HG02623 (cell line): ENCODE data around the gene RGS7BP.

Source experiments
- ATAC-seq: cut with Tn5 transposase; IDR thresholded peaks from one replicate; pipeline ENCODE4 v1.9.1; 2021; ENCODE audit warnings: moderate library complexity; ENCODE audit not compliant: unreplicated experiment

The RGS7BP gene

DNA sequence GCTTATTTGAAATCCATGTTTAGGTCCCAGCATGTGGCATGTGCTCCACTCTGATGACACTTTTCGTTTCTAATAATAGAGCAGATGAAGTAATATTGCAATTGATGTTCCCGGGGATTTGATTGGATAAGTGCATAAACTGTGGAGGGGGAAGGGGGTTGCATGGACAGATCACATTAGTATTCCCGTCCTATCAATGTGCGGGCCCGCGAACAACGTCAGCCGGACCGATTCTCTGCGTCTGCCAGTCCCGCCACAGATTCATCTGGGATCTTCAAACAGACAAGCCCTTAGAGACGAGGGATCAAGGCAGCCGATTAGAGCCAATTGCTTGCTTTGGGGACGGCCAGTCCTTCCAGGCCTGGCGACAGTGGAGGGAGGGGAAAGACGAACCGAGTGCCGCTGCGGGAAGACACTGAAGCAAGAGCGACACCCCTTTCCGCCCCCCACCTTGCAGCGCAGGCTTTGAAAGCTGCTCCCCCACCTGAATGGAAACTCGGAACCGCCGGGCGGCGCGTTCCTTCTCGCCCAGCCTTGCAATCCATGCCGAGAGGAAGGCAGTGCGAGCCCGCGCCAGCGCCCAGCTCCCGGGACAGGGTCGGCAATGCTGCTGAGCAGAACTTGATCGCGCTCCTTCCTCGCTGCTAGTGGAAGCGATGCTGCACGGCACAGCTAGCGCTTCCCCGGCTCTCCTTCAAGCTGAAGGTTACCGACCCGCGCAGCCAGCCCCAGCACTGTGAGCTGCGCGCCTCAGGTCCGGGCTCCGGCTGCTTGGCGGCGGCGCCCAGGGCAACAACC lies at the start of gene RGS7BP:
RGS7BP (plus strand) TSS at position 247 of the 798 bp plus-strand sequence. CDS start 610 bp downstream, outside the sequence.
- ATAC-seq, result no peak

DNA sequence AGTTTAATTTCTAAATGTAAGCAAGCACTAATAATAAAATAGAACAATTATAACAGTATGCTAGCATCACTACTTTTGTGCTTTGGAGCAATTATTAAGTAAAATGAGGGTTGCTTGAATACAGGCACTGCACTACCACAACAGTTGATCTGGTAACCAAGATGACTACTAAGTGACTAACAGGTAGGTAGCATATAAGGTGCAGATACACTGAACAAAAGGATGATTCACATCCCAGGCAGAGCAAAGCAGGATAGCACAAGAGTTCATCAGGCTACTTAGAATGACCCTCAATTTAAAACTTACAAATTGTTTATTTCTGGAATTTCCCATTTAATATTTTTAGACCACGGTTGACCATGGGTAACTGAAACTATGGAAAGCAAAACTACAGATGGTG lies 48.0 kb upstream of the RGS7BP start:
- no peak for ATAC-seq

DNA sequence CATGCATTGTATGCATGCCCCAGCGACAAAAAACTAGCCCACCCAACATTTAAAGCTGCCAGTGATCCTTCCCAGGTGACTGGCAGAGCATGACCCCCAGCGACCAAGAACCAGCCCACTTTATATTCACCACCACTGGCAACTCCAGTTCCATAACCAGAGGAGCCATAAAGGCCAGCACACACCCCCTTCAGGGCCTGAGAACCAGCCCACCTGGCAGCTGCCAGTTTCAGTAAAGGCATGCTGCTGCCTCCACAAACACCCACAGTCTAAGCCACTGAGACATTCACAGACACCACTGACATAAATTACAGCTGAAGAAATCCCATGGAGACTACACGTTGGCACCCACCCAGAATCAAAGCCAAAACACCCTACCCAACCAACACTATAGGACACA lies 46.9 kb upstream of the RGS7BP start:
- ATAC-seq, result no peak

DNA sequence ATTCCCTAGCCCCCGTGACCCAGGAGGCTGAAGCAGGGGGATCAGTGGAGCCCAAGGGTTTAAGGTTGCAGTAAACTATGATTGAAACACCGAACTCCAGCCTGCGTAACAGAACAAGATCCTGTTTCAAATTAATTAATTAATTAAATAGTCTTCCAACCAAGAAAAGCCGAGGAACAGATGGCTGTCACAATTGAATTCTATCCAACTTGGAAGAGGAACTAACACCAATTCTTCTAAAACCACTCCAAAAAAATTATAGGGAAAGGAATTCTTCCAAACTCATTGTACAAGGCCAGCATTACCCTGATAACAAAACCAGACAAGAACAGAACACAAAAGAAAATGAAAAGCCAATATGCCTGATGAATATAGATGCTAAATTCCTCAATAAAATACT lies 43.4 kb upstream of the RGS7BP start:
- no peak for ATAC-seq

DNA sequence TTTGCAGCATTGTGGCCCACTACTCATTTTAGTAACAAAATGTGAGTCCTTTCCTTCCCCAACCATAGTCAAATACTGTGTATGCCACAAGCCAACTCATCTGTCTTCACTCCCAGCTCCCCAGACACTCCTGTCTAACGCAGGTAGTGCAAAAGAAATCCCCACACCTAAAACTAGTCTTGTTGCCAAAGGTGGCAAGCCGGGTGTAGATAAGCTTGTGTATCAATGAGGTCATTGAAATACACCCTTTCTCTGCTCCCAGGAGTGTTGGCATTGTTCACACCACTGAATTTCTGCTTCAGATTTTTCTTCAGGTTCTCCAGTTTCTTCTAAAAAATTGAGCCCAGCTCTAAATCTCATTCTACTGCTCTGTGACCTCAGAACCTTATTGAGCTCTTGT lies 19.7 kb upstream of the RGS7BP start:
- ATAC-seq, result no peak

DNA sequence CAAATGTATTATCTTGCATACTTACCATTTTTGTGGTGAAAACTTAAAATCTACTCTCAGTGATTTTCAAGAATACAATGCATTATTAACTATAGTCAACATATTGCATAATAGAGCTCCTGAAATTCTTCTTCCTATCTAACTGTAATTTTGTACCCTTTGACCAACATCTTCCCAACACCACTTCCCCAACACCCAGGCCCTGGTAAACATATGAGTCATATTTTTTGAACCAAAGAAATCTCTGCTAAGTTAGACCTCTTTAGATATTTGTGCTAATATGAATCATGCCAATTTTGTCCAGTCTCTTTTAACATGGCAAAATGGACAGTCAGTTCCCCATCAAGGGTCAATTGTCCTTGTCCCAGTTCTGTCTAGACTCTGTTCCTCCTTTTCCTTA lies 18.5 kb upstream of the RGS7BP start:
- no peak for ATAC-seq

DNA sequence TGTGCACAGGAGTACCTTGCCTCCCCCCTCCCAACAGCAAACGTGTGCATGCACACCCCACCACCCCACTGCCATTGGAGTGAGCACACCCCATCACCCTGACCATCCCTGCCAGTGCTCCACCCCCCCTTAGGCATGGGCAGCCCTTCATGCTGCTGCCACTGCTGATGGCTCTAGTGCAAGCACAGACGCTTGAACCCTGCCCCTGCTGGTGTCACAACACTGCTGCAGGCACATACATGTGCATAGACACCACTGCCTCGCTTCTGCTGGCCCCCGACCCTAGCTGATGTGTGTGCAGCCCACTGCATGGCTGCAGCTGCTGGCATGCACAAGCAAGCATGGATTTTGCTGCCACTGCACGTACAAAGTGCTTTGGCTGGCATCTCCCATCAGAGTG lies 16.0 kb upstream of the RGS7BP start:
- no peak for ATAC-seq

DNA sequence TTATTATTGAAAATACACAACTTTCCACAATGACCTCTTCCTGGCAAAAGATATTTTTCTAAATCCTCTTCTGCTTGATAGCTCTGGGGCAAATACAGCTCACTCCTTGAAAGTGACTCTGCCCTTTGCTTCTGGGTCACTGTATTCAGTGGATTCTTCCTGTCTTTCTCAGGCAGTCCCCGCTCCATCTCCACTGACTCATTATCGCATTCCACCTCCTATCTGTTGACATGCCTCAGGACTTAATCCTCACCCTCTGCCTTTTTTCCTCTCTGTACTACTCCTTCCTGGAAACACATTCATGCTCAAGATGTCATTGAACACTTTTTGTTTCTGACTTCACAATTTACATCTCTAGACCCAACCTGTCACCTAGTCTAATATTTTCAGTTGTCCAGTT lies 8.4 kb upstream of the RGS7BP start:
- no peak for ATAC-seq

DNA sequence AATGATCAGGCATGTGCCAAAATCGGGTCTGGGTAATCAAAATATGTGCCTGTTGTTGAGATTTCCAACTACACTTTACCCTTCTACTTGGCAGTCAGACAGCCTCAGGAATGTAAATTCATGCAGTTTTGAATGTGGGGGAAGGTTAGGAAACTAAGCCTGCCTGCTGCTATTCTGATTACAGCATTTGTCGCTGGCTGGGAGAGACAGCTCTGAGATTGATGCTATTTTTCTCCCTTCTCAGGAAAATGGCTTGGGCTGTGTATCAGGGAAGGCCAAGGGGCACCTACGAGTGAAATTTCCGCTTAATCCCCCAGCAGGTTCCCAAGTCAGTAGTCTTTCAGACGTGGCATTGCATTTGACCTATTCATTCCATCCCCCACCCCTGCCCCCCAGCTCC lies 3.6 kb upstream of the RGS7BP start:
- ATAC-seq, result no peak

DNA sequence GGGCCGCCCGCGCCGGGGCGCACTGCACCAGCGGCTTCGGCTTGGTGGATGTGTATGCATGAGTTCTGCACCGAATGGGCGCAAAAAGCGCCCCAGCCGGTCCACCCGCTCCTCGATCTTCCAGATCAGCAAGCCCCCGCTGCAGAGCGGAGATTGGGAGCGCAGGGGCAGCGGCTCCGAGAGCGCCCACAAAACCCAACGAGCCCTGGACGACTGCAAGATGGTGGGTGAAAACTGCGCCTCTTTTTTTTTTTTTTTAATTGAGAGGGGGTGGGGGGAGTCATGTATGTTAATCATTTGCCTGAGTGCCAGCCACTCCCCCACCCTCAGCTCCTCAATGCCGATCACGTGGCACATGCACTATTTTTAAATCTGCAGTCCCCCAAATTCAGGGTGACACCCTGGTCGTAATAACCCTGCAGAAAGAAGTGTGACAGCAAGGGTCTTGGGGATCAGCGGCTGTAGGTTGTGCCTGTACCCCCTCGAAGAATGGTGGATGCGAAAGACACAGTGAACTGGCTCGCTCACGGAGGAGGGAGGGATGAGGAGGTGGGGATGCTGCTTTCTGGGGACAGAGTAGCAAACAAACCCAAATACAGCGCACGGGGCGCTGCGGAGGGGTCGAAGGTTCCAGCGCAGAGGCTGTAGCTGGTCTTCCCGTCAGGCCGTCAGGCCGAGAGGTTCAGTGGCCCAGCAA lies 900 bp downstream of the RGS7BP start:
- ATAC-seq, result no peak

DNA sequence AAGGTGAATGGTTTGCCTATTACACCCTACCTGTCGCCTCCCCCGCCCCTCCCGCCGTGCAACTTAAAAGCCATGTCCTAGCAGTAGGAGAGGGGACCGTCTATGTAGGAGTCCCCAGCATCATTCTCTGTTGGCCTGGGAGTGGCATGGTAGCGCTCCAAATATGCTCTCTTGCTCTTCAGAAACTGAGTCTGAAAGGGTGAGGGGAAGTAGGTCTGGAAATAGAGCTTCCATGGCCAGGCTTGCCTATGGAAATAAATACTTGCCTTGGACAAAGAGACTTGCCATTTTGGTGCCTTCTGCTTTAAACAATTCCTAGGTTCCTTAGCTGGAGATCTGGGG lies 1.4 kb downstream of the RGS7BP start:
- no peak for ATAC-seq

DNA sequence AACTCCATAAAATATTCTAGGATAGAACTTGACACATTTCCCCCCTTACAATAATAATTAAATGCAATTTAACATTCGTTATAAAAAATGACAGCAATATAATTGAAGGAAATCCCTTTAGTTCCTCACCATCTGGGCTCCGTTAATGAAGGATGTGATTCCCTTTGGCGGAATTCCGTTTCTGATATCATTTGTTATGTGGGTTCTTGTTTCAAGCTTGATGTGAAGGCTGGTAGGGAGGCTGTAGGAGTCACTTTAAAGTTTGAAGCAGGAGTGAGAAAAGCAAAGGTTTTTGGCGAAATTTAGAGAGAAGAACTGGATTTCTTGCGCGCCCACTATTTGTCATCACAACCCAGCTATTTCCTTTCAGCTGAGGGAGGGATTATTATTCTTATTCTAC lies 4.0 kb downstream of the RGS7BP start:
- ATAC-seq, result no peak

DNA sequence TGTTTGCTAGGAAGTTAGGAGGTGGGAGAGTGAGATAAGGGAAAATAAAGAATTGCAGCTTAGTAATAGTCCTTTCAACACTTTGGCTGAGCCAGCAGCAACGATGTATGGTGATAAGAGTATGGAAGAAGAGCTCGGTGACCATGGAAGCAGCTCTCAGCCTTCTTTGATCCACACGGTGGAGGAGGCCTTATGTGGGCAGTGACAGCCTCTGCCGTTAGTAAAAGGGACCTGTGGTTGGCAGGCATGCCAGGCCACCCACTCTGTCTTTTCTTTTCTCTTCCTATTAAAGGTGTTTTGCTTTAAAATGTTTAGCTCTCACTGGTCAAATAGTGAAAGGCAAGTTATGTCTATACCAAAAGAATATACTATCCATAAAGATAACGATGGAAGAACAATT lies 7.7 kb downstream of the RGS7BP start:
- ATAC-seq, result no peak

DNA sequence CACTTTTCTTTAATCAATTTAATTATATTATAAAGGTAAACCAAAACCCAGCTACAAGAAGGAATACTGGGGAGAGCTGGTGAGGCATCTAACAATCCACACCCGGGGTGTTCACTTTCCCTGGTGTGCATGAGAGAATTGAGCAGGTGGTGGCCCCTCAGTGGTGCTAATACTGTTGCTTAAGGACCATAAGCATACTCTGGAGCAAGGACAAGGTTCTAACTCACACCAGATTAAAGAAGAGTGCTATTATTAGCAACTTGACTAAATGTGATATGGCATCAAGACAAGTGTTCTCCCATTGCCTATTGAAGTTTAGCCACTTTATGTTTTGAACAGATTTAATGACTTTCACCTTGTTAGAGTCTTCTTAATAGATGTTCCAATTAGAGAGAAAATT lies 8.8 kb downstream of the RGS7BP start:
- ATAC-seq, result no peak

DNA sequence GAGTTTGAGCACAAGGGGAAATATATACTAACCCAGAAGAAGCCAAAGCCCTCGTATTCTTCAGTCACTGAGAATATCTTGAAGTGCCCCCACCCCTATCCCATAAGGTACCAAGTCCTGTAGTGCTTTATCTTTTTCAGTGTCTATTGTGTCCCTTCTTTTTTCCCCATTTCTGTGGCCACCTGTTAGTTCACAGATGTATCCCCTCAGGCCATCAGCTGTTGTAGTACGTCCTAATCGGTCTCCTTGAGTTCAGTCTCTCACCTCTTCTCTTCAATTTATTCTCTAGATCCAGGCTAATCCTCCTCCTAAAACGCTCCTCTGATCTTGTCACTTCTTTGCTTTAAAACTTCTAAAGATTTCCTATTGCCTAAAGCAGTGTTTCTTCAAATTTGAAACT lies 10.4 kb downstream of the RGS7BP start:
- no peak for ATAC-seq

DNA sequence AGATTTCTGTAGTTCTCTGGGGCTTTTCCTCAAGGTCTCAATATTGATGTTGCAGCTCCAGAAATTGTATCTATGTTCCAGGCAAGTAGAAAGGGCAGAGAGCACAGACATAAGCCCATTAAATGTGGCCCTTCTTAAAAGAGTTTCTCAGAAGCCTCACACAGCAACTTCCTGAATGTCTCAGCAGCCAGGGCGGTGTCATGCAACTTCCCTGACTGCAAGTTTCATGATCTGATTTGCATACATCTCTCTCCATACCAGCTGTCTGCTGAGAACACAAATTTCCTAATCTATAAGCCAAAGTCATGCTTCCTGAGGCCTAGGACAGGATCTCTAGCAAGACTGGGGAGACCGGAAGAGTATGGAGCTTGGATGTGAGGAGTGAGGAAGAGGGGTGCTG lies 13.0 kb downstream of the RGS7BP start:
- peak; percentile 89 for ATAC-seq

DNA sequence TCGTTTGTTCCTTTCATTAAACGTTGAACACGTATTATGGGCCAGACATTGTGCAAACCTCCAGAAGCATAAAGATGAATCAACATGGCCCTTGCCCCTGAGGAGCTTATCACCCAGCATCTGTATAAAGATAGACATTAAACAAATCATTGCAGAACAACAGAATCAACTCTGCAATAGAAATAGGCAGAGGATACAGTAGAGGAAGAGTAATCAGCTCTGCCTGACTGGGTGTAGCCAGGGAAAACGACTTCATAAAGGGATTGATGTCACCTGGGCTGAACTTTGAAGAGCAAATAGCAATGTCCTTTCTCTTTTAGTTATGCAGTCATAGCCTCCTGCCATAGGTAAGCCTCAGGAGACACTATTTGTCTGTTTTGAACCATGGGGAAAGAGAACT lies 13.4 kb downstream of the RGS7BP start:
- ATAC-seq, result no peak

DNA sequence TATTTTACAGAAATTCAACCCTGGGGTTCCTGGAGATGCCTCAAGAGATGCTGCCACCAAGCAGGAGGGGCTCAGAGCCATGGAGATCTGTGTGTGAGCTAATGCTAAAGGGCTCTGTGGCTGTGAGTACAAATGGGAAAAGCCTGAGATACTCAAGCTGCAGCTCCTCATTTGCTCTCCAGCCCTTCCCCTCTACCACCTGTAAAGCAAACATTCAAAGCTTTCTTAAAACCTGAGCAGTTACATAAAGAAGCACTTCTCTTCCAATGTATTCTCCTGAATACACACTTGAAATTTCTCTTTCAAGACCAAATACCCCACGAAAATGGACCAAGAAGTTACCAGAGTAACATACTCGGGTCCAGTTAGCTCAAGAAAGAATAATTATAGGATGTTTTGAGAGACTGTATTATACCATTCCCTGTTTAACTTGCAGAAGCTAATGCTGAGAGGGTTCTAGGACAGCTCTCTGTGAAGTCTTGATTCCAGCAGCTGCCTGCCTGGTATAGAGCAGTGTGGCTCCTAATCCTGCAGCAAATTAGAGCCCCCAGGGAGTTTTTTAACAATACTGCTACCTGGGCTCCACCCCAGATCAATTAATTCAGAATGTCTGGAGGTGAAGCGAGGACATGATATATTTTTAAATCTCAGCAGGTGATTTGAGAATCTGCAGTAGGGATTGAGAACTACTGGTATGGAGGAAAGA lies 21.1 kb downstream of the RGS7BP start:
- ATAC-seq, result no peak

DNA sequence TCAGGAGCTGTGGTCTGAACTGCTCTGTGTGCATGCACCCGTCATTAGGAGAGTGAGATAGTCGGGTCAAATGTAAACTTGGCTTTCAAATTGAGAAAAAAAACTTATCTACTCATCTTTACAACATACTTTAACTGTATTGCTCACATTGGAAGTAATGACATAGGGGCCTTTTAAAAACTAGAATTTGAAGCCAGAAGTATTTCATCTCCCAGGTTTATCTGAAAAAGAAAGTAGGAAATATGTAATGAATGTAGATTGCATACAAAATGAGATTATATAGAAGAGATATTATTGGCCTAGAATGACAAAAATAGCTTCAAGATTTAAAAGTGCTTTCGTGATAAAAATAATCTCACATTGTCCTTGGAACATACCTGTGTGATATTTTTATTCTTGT lies 24.3 kb downstream of the RGS7BP start:
- no peak for ATAC-seq

DNA sequence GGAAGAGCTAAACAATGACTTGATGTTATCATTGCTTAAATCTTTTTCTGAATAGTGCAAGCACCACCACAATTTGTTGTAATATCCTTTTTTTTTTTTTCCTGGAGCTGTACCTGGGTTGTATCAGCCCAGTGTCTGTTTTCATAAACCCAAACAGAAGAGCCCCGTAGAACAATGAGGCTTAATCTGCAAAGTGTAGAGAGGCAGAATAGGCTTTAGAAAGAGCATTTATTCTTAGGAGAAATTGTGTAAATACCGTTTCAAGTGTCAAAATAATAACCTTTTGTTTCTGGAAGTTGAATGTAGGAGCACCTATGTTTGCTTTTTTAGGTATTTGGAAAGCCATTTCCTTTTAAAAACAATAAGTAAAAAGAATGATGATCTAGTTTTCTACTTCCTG lies 26.4 kb downstream of the RGS7BP start:
- ATAC-seq, result no peak

DNA sequence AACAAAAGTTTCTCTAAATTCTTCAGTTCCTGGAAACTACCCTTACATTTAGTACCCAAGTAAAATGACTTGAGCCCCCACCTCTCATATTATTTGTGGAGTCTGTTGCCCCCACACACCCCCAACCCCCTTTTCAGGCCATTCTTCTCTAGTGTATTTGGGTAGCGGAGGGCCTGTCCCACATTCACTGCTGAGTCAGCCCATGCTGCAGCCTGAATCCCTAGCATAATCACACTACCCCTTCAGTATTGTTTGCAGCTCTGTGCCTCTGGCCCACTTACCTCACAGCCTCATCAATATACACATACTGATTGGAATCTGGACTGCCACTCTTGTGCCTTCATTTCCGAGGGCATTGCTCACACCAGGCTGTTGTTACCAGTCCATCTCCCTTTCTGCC lies 26.8 kb downstream of the RGS7BP start:
- no peak for ATAC-seq

DNA sequence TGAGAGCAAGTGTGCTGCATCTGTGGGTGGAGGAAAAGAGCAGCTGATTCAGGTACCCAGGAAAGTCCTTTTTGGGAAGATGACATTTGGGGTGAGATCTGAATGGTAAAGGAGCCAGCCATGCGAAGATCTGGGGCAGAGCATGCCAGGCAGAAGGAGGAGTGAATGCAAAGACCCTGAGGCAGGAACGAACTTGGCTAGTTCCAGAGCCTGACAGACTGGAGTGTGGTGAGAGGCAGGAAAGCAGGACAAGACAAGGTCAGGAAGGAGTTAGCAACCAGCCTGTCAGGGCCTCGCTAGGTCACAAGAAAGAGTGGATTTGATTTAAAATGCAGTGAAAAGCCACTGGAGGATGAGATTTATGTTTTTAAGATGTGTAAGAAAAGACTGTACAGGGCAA lies 28.2 kb downstream of the RGS7BP start:
- no peak for ATAC-seq
